Subcutaneous abdominal adipose tissue (tissue), 5 donors: ENCODE results near the gene CYBC1.
"Not testable (repeated sequence)": the region's sequence is repeated elsewhere in the genome, so short reads cannot be mapped to it uniquely, and the experiment has no call there.

Experiments
- H3K27ac ChIP-seq: one replicate; pipeline ENCODE4 v1.7.0; 2013; ENCODE audit warnings: low read depth, mild to moderate bottlenecking, inconsistent platforms, low read length, moderate library complexity
- H3K27me3 ChIP-seq, 5 donors: one replicate each; pipeline ENCODE4 v1.7.0; 2013; ENCODE audit warnings: low read length in 5 of 5, inconsistent platforms in 1 of 5; ENCODE audit not compliant: control insufficient read depth in 5 of 5, insufficient read depth in 4 of 5
- H3K36me3 ChIP-seq, 5 donors: one replicate each; pipeline ENCODE4 v1.7.0; 2013; ENCODE audit warnings: low read length in 5 of 5; ENCODE audit not compliant: control insufficient read depth in 5 of 5, insufficient read depth in 5 of 5
- H3K4me1 ChIP-seq, 5 donors: one replicate each; pipeline ENCODE4 v1.7.0; 2013; ENCODE audit warnings: low read length in 5 of 5, mild to moderate bottlenecking in 3 of 5, moderate library complexity in 1 of 5; ENCODE audit not compliant: control insufficient read depth in 5 of 5, insufficient read depth in 5 of 5
- H3K4me3 ChIP-seq, 5 donors: one replicate each; pipeline ENCODE4 v1.7.0; 2013; ENCODE audit warnings: low read length in 5 of 5, low read depth in 1 of 5
- H3K9ac ChIP-seq, 5 donors: one replicate each; pipeline ENCODE4 v1.7.0; 2013; ENCODE audit warnings: low read length in 5 of 5, mild to moderate bottlenecking in 4 of 5, moderate library complexity in 3 of 5
- H3K9me3 ChIP-seq, 5 donors: one replicate each; pipeline ENCODE4 v1.7.0; 2013; ENCODE audit warnings: low read length in 5 of 5; ENCODE audit not compliant: control insufficient read depth in 5 of 5
- donor health status: healthy.
- donor health status: healthy.
- donor health status: healthy.
- donor health status: healthy.
- donor health status: healthy.

The CYBC1 gene

DNA sequence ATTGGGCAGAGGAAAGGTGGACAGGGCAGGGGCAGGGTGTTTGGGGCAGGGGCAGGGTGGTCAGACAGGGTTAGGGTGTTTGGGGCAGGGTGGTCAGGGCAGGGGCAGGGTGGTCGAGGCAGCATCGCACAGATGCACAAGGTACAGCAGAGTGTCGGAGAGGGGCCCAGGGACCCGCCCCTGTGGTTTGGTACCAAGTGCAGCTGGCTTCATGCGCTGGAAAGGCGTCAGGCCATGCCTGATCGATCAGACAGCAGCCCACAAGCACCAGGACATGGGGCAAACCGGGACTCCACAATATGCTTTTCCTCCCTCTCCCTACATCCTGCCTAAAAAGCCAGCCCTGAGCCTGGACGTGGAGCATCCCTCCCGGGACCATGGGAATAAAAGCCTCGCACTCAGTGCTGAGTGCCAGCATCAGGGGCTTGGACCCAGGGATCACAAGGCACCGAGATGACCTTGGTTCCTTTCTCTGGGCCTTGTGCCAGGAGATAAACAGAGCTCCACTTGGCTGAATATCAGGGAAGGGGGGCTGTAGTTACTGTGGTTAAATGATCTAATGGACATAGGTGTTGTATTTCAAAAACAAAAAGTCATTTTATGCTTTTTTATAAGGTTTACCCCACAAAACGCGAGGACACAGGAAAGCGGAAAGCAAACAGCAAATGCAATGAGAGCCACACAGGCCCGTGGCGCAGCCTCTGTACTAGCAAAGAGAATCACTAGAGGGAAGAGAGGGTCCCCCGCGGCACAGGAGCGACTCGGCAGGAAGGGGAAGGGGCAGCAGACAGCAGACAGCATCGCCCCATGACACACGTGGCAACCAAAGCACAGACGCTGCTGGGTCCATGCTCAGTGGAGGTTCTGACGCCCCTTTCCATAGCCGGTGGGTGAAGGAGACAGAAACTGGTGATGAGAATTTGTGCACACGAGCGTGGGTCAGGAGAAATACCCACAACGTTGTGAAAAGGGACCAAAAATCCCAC, 37.7 kb downstream of the CYBC1 start:
- Histone ChIP-seq H3K36me3 (peaks cover 0 to 20% (median 12%) of the 10 kb centered on the region in 5 donors), H3K9ac (no peak overlapping the region), H3K4me3 (no peak overlapping the region), H3K27me3 (no peaks in the 10 kb centered on the region), H3K4me1 (peaks cover 3 to 9% (median 8%) of the 10 kb centered on the region in 5 donors), H3K9me3 (no peaks in the 10 kb centered on the region), H3K27ac (no peak overlapping the region)

DNA sequence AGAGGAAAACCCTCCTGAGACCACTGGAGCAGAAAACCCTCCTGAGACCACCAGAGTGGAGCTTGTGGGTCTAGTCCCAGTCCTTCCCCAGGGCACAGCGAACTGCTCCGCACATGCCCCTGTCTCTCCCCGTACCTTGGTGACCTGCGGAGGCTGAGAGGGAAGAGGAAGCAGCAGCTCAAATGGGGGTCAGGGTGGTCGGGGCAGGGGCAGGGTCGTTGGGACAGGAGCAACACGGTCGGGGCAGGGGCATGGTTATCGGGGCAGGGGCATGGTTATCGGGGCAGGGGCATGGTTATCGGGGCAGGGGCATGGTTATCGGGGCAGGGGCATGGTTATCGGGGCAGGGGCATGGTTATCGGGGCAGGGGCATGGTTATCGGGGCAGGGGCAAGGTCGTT, 38.5 kb downstream of the CYBC1 start:
- H3K36me3 ChIP-seq, result peaks cover 0 to 23% (median 12%) of the 10 kb centered on the region in 5 donors
- not testable (repeated sequence) for H3K4me3 ChIP-seq, H3K27ac ChIP-seq, H3K4me1 ChIP-seq, H3K9ac ChIP-seq, H3K9me3 ChIP-seq, H3K27me3 ChIP-seq

DNA sequence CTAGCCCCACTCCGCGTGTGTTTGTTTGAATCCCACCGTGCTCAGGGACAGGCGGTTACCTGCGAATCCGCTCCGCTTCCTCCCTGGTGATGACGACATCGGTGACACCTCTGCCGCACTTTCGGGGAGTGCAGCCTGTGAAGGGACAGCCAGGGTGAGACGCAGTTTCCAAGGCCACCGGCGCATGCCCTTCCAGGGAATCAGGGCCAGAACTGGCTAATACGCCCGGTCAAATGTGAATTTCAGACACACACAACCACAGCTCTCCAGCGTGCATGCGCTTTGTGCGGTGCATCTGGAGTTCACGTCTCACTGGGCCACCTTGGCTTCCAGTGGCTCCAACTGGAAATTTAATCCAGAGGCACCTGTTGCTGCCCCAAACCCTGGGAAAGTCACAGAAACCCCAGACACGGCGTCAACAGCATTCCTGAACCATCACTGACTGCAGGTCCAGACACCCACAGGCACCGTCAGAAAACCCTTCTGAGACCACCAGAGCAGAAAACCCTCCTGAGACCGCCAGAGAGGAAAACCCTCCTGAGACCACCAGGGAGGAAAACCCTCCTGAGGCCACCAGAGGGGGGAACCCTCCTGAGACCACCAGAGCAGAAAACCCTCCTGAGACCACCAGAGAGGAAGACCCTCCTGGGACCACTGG, 39.0 kb downstream of the CYBC1 start:
- no peak overlapping the region for H3K9ac ChIP-seq
- peaks cover 0 to 5% (median 5%) of the 10 kb centered on the region in 5 donors for H3K4me1 ChIP-seq
- no peaks in the 10 kb centered on the region for H3K27me3 ChIP-seq
- peaks cover 0 to 23% (median 12%) of the 10 kb centered on the region in 5 donors for H3K36me3 ChIP-seq
- H3K9me3 ChIP-seq, result no peaks in the 10 kb centered on the region
- no peak overlapping the region for H3K4me3 ChIP-seq
- H3K27ac ChIP-seq, result no peak overlapping the region

DNA sequence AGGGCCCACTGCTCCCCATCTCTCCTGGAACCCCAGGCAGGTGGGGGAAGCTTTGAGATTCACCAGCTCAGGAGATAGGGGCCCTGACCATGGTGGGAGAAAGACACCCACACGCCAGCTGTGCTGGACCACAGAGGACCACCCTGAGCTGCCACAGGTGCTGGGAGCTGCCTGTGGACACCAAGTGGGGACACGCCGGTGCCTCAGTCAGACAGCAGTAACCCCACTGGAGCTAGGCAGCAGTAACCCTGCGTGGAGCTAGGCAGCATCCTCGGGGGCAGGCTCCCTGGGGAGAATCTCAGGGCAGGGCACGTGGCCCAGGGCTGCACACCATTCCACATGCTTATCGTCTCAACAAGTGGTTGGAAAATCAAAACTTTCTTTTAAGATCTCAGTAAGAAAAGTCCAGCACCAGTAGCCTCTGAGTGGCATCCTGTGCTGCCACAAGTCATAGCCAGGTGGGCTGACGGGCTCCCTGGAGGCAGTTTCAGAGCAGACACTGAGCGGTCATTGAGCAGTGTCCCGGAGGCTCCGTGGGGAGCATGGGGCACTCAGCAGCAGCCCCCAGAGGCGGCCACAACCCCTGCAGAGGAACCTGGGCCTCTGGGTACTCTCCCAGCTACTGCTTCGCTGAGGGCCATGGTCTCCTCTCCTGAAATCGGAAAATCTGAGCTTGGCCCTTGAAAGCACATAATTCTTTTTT, 40.4 kb downstream of the CYBC1 start:
- Histone ChIP-seq H3K27ac (no peak overlapping the region), H3K9me3 (no peaks in the 10 kb centered on the region), H3K9ac (no peak overlapping the region), H3K4me3 (no peak overlapping the region), H3K4me1 (peaks cover 0 to 5% (median 5%) of the 10 kb centered on the region in 5 donors), H3K36me3 (peaks cover 0 to 30% (median 15%) of the 10 kb centered on the region in 5 donors), H3K27me3 (no peaks in the 10 kb centered on the region)

DNA sequence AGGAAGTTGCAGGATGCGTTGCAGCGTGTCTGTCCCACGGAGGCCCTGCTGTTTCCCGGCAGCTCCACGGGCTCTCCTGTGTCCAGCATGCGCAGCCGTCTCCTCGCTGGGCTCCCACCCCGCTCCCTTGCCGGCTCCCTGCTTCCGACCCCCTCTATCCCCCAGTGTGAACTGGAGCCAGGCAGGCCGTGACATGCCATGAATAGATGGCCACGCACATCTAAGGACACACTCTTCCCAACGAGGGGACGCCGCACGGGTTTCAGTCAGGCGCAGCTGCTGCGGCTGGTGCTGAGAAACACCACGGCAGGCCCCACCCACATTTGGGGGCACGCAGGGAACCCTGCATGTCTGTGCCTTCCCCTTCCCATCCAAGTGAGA, 41.6 kb downstream of the CYBC1 start:
- Histone ChIP-seq H3K27ac (no peak overlapping the region), H3K27me3 (no peaks in the 10 kb centered on the region), H3K36me3 (peaks cover 0 to 36% (median 18%) of the 10 kb centered on the region in 5 donors), H3K4me1 (no peaks in the 10 kb centered on the region), H3K9ac (no peak overlapping the region), H3K4me3 (no peak overlapping the region), H3K9me3 (no peaks in the 10 kb centered on the region)

DNA sequence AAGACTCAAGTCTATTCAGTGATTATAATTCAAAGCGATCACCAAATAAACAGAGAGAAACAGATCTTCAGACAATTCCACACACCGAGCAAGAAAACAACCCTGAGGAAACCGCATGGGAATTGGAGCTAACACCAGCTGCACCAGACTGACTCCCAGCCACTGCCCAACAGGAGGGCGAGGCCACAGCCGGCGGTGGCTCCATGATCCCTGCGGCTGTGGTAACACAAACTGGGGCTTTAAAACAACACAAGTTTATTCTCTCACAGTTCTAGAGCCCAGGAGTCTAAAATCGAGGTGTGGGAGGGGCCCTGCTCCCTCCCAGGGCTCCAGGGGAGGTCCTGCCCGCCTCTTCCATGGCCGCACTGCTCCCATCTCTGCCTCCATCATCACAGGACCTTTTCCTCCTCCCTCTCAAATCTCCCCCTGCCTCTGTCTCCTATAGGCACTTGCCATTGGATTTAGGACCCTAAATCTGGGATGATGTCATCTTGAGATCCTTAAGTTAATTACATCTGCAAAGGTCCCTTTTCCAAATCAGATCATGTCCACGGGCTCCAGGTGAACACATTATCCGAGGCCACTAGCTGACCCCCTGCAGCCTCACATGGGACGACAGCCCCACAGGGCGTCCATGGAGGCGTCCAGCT, 42.1 kb downstream of the CYBC1 start:
- H3K36me3 ChIP-seq, result peaks cover 0 to 41% (median 24%) of the 10 kb centered on the region in 5 donors
- H3K9me3 ChIP-seq, result no peaks in the 10 kb centered on the region
- no peak overlapping the region for H3K9ac ChIP-seq
- no peaks in the 10 kb centered on the region for H3K27me3 ChIP-seq
- H3K27ac ChIP-seq, result no peak overlapping the region
- H3K4me3 ChIP-seq, result no peak overlapping the region
- no peaks in the 10 kb centered on the region for H3K4me1 ChIP-seq

DNA sequence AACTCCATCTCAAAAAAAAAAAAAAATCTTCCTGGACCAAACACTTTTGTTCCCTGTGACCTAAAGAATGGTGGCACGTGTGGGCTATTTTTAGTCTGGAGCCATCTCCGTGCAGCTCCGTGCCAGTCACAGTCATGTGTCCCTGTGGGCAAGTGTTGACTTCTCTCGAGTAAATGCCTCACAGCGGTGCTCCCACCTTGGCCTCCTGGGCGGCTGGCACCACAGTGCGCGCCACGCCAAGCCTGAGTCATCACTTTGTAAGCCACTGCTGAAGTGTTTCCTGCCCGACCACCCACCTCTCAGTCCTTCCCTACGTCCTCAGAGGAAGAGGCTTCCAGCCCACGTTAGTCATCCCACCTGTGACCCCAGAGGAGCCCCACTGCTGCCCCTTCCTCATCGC, 43.3 kb downstream of the CYBC1 start:
- Histone ChIP-seq H3K27ac (no peak overlapping the region), H3K9me3 (no peaks in the 10 kb centered on the region), H3K27me3 (no peaks in the 10 kb centered on the region), H3K36me3 (peaks cover 0 to 46% (median 28%) of the 10 kb centered on the region in 5 donors), H3K4me3 (no peak overlapping the region), H3K4me1 (no peaks in the 10 kb centered on the region), H3K9ac (no peak overlapping the region)

DNA sequence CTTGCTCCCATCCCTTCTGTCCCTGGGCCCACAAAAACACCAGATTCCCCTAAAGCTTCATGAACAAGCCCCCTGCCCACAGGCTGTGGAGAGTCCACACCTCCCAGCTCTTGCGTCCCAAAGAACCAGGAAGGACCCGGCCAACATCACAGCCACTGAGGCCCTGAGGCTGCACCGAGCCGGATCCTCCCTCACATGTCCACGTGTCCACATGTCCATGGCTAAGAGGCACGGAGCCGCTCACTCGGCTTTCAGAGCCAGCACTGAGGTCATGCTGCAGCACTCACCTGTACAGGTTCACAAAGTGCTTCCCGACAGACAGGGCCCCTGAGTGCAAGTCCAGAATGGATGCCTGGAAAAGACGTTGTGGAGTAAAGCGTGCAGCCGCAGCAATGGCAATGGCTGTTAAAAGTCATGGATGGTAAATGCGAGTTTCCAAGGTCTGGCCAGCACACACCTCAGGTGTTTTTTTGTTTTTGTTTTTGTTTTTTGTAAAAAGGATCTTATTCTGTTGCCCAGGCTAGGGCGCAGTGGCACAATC, 44.4 kb downstream of the CYBC1 start:
- H3K27me3 ChIP-seq, result no peaks in the 10 kb centered on the region
- H3K36me3 ChIP-seq, result peaks cover 0 to 43% (median 30%) of the 10 kb centered on the region in 5 donors
- H3K27ac ChIP-seq, result no peak overlapping the region
- H3K9ac ChIP-seq, result no peak overlapping the region
- H3K4me1 ChIP-seq, result no peaks in the 10 kb centered on the region
- H3K9me3 ChIP-seq, result no peaks in the 10 kb centered on the region
- no peak overlapping the region for H3K4me3 ChIP-seq

DNA sequence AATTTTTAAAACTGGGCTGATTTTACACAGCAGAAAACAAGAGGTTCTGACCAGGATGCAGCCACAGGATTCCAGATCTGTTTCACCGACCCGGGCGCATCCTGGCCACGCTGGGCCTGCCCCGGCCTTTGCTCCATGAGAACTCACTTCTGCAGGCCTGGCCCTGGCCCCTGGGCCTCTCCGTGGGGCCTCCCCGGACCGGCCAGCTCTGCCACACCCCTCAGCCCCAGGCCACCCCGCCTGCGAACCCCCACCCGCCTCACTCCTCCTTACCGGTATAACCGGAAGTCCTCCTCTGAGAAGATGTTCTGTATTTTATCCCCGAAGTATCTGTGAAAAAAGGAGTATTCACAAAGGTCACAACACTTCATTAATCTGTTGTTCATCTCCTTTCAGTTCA, 45.5 kb downstream of the CYBC1 start:
- H3K27me3 ChIP-seq, result no peaks in the 10 kb centered on the region
- peaks cover 0 to 41% (median 27%) of the 10 kb centered on the region in 5 donors for H3K36me3 ChIP-seq
- no peak overlapping the region for H3K4me3 ChIP-seq
- peaks cover 0 to 3% (median 3%) of the 10 kb centered on the region in 5 donors for H3K4me1 ChIP-seq
- no peaks in the 10 kb centered on the region for H3K9me3 ChIP-seq
- no peak overlapping the region for H3K27ac ChIP-seq
- no peak overlapping the region for H3K9ac ChIP-seq
